HCT116 (cell line): ENCODE data around the gene DRGX. TPM values are rescaled to one million over a fixed set of nuclear protein-coding genes. Genes with fewer than 3 reads are reported as not detected.

ENCODE experiments used
- ATAC-seq: fragments of 200-7000 bp; cut with Tn5 transposase; 2 replicates; pipeline ENCODE4 v1.9.1; 2020; ENCODE audit warnings: mild to moderate bottlenecking, moderate library complexity
- BruUV-seq: library from RNA; stranded (reverse); fragments of 400-500 nt; replicated peaks from 2 replicates; lab custom pipeline; 2021; lab: Mats Ljungman, UMichigan
- CTCF ChIA-PET: fragments of 300-600 bp; sonication (Branson Sonifier 250); formaldehyde crosslinking; loops from one replicate; lab custom pipeline; 2021; ENCODE audit warnings: antibody characterized with exemption; lab: Charles Lee
- POLR2A ChIA-PET: fragments of 300-600, 350-600 bp; sonication (Branson Sonifier 250); formaldehyde crosslinking; loops from one replicate; lab custom pipeline; 2021; ENCODE audit warnings: antibody characterized with exemption; lab: Charles Lee
- RAD21 ChIA-PET, 2 experiments: fragments of 300-600 bp; sonication (Branson Sonifier 250); formaldehyde crosslinking; loops; one replicate each; lab custom pipeline; 2023; ENCODE audit warnings: low total read pairs in 2 of 2; ENCODE audit not compliant: uncharacterized antibody in 2 of 2, unreplicated experiment in 2 of 2, low non-redundant PET in 1 of 2; lab: Charles Lee
- DNase-seq: peaks from one replicate; pipeline ENCODE4 v3.0.0-alpha.2; 2010; ENCODE audit warnings: low read depth, low spot score
- H2AFZ ChIP-seq: fragments of 200-600 bp; shearing (Covaris generic), sonication (generic); 2 replicates; pipeline ENCODE4 v1.6.1; 2017; ENCODE audit warnings: low read depth, mixed run types, mixed read lengths, antibody characterized with exemption, low read length; ENCODE audit not compliant: poor library complexity, severe bottlenecking
- H3K27ac ChIP-seq: 2 replicates; pipeline ENCODE4 v1.5.1; 2012; ENCODE audit warnings: low read depth, low read length
- H3K27me3 ChIP-seq: fragments of 200-600 bp; sonication (generic); 2 replicates; pipeline ENCODE4 v1.6.1; 2016; ENCODE audit warnings: mixed run types, low read length, mixed read lengths; ENCODE audit not compliant: insufficient read depth
- H3K36me3 ChIP-seq, 2 experiments: fragments of 200-500 bp in 1 of 2; fragments of 200-600 bp in 1 of 2; sonication (Bioruptor generic) in 1 of 2; sonication (generic) in 1 of 2; 2 replicates each; pipeline versions ENCODE4 v1.5.1 to v1.6.1; 2014 to 2016; ENCODE audit warnings: low read length in 2 of 2, inconsistent platforms in 1 of 2, mixed read lengths in 1 of 2, mixed run types in 1 of 2; ENCODE audit not compliant: insufficient read depth in 2 of 2, control insufficient read depth in 1 of 2
- H3K4me1 ChIP-seq, 2 experiments: fragments of 200-600 bp in 1 of 2; sonication (generic) in 1 of 2; 2 replicates each; pipeline versions ENCODE4 v1.5.1 to v1.6.1; 2012 to 2017; ENCODE audit warnings: low read length in 2 of 2, inconsistent platforms in 1 of 2, mild to moderate bottlenecking in 1 of 2, mixed read lengths in 1 of 2, mixed run types in 1 of 2, moderate library complexity in 1 of 2; ENCODE audit not compliant: insufficient read depth in 2 of 2, control insufficient read depth in 1 of 2
- H3K4me2 ChIP-seq: fragments of 200-600 bp; sonication (generic); 2 replicates; pipeline ENCODE4 v1.6.1; 2017; ENCODE audit warnings: mixed run types, low read length, mixed read lengths
- H3K4me3 ChIP-seq, 2 experiments: fragments of 200-600 bp in 1 of 2; sonication (generic) in 1 of 2; replicated peaks in 1 of 2; 2 replicates each; pipeline ENCODE4 v1.5.1; 2011 to 2016; ENCODE audit warnings: low read length in 2 of 2, control low read depth in 1 of 2, low read depth in 1 of 2, mild to moderate bottlenecking in 1 of 2, mixed read lengths in 1 of 2, mixed run types in 1 of 2
- H3K79me2 ChIP-seq: fragments of 200-600 bp; sonication (generic); 2 replicates; pipeline ENCODE4 v1.6.1; 2017; ENCODE audit warnings: mild to moderate bottlenecking, mixed run types, low read length, moderate library complexity, mixed read lengths; ENCODE audit not compliant: insufficient read depth
- H3K9ac ChIP-seq: fragments of 200-600 bp; sonication (generic); 2 replicates; pipeline ENCODE4 v1.6.1; 2016; ENCODE audit warnings: low read length, mixed read lengths
- H3K9me2 ChIP-seq: fragments of 200-600 bp; sonication (generic), shearing (Covaris generic); 2 replicates; pipeline ENCODE4 v1.6.1; 2017; ENCODE audit warnings: mixed run types, mild to moderate bottlenecking, moderate library complexity; ENCODE audit not compliant: insufficient read depth
- H3K9me3 ChIP-seq, 2 experiments: fragments of 200-500 bp in 1 of 2; fragments of 200-600 bp in 1 of 2; sonication (Bioruptor generic) in 1 of 2; sonication (generic) in 1 of 2; 2 replicates each; pipeline ENCODE4 v1.6.1; 2014 to 2017; ENCODE audit warnings: low read length in 2 of 2, mixed read lengths in 2 of 2, inconsistent platforms in 1 of 2, low read depth in 1 of 2, mild to moderate bottlenecking in 1 of 2, mixed run types in 1 of 2, moderate library complexity in 1 of 2; ENCODE audit not compliant: control insufficient read depth in 1 of 2, insufficient read depth in 1 of 2
- H4K20me1 ChIP-seq: fragments of 200-600 bp; sonication (generic), shearing (Covaris generic); 2 replicates; pipeline ENCODE4 v1.6.1; 2017; ENCODE audit warnings: mixed run types, mild to moderate bottlenecking, moderate library complexity; ENCODE audit not compliant: insufficient read depth
- CBX3 ChIP-seq: IDR thresholded peaks from 2 replicates; pipeline ENCODE4 v1.6.1; 2012; ENCODE audit warnings: low read depth
- CEBPB ChIP-seq: IDR thresholded peaks from 2 replicates; pipeline ENCODE4 v1.6.1; 2012; ENCODE audit warnings: low read depth
- FOSL1 ChIP-seq: IDR thresholded peaks from 2 replicates; pipeline ENCODE4 v1.6.1; 2012; ENCODE audit warnings: low read depth
- POLR2AphosphoS5 ChIP-seq: IDR thresholded peaks from 2 replicates; pipeline ENCODE4 v1.6.1; 2011; ENCODE audit warnings: mild to moderate bottlenecking, low read depth, low read length, moderate library complexity
- RAD21 ChIP-seq: IDR thresholded peaks from 2 replicates; pipeline ENCODE4 v1.6.1; 2012; ENCODE audit warnings: low read depth, mild to moderate bottlenecking
- SP1 ChIP-seq: IDR thresholded peaks from 2 replicates; pipeline ENCODE4 v1.6.1; 2012; ENCODE audit warnings: low read depth
- YY1 ChIP-seq: IDR thresholded peaks from 2 replicates; pipeline ENCODE4 v1.6.1; 2011; ENCODE audit warnings: low read length, low read depth, moderate library complexity, mild to moderate bottlenecking; ENCODE audit not compliant: insufficient replicate concordance; ENCODE audit errors: extremely low read depth
- ZFX ChIP-seq: fragments of 450-650 bp; IDR thresholded peaks from 2 replicates; pipeline ENCODE4 v1.6.1; 2017
- ZNF274 ChIP-seq: fragments of 200-500 bp; sonication (Bioruptor generic); IDR thresholded peaks from 2 replicates; pipeline ENCODE4 v1.6.1; 2014; ENCODE audit warnings: mild to moderate bottlenecking, low read depth, low read length, inconsistent platforms
- intact Hi-C: fragments of 100-400 bp; cut with micrococcal nuclease; formaldehyde crosslinking; loops from 2 replicates; pipeline ENCODE4 v1.10.0; 2022
- total RNA-seq: library from RNA; stranded (reverse); gene quantifications from one replicate; pipeline ENCODE4 v1.2.1, GENCODE V29; 2021; ENCODE audit not compliant: unreplicated experiment
- TF ChIP-seq, protein P1 (sequence below), 3 experiments: fragments of 200-600 bp in 1 of 3; sonication (generic) in 1 of 3; IDR thresholded peaks in 2 of 3; conservative IDR thresholded peaks in 1 of 3; 2 replicates each; pipeline ENCODE4 v1.5.1; 2012 to 2017; ENCODE audit warnings: low read depth in 2 of 3, low read length in 2 of 3, antibody characterized with exemption in 1 of 3, borderline replicate concordance in 1 of 3, control low read depth in 1 of 3, mild to moderate bottlenecking in 1 of 3, mixed read lengths in 1 of 3, mixed run types in 1 of 3, moderate library complexity in 1 of 3; ENCODE audit not compliant: insufficient read depth in 1 of 3
- TF ChIP-seq, protein P2 (sequence below): IDR thresholded peaks from 2 replicates; pipeline ENCODE4 v1.6.1; 2011; ENCODE audit warnings: mild to moderate bottlenecking, low read length, moderate library complexity; ENCODE audit not compliant: insufficient replicate concordance; ENCODE audit errors: extremely low read depth
- TF ChIP-seq, protein P3 (sequence below): IDR thresholded peaks from 2 replicates; pipeline ENCODE4 v1.6.1; 2012
- TF ChIP-seq, protein P4 (sequence below): IDR thresholded peaks from 2 replicates; pipeline ENCODE4 v1.6.1; 2012; ENCODE audit warnings: low read depth

DRGX gene
- total RNA-seq, 1 experiment from 2014 or later, result not detected

DNA sequence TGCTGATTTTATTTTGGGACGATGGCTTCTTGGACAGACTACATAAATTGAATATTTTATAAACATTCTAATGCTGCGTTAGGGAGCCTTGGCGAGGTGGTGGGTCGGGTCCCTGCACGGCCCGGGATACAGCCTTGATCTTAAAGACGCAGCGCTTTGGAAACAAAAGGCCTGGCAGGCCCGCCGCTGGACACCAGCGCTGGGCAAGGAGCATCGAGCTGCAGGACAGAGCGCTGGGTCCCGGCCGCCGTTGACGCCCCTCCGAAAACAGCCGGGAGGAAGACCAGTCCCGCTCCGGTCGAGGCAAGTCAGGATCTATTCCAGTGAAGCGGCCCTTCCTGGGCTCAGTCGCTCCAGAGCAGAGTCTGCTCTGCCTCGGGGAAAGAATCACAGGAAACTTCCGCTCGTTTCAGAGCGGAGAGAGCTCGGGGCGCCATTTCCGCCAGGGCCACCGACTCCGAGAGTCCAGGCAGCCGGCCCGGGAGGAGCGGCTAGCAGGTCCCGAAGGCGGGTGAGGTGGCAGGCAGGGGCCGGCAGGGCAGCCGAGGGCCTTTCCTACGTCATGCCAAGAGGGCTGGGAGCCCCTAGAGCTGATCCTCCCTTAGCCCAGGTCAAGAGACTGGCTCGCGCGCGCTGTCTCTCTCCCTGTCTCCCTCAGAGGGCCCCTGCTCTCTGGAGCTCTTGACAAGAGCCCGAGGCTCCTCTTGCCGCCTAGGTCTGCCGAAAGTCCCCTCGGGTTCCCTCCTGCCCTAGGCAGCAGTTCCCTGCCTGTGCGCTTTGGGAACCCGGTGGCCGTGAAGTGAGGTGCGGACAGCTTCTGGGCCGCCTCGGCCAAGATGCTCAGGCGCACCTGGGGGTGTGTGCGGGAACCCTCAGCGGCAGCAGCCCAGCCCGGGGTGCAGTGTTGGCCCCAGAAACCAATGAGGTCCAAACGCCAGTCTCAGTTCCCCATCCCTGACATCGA is 1.4 kb upstream of the DRGX start:
- no peak for DNase-seq
- H2AFZ ChIP-seq, result no peak overlapping the region
- POLR2A ChIA-PET, result no interaction called here
- no peaks in the 10 kb centered on the region for H3K36me3 ChIP-seq
- H3K9me2 ChIP-seq, result no peaks in the 10 kb centered on the region
- CTCF ChIA-PET, result interaction anchor here (0.7 kb wide), 1 partner anchor 10 kb away, joined by 3 read pairs; no protein-coding TSS in a partner anchor
- RAD21 ChIA-PET, result no interaction called here
- peaks cover 38% of the 10 kb centered on the region for H3K27me3 ChIP-seq
- H3K9me3 ChIP-seq, result no peaks in the 10 kb centered on the region
- no TSS peak for BruUV-seq
- no peaks in the 10 kb centered on the region for H3K4me1 ChIP-seq
- no peaks in the 10 kb centered on the region for H3K79me2 ChIP-seq
- no peaks in the 10 kb centered on the region for H4K20me1 ChIP-seq
- no peak overlapping the region for H3K9ac ChIP-seq
- no peak for ATAC-seq
- no peak overlapping the region for H3K27ac ChIP-seq
- no peak overlapping the region for H3K4me2 ChIP-seq
- no peak overlapping the region for H3K4me3 ChIP-seq
- TF ChIP-seq, protein P1, sequence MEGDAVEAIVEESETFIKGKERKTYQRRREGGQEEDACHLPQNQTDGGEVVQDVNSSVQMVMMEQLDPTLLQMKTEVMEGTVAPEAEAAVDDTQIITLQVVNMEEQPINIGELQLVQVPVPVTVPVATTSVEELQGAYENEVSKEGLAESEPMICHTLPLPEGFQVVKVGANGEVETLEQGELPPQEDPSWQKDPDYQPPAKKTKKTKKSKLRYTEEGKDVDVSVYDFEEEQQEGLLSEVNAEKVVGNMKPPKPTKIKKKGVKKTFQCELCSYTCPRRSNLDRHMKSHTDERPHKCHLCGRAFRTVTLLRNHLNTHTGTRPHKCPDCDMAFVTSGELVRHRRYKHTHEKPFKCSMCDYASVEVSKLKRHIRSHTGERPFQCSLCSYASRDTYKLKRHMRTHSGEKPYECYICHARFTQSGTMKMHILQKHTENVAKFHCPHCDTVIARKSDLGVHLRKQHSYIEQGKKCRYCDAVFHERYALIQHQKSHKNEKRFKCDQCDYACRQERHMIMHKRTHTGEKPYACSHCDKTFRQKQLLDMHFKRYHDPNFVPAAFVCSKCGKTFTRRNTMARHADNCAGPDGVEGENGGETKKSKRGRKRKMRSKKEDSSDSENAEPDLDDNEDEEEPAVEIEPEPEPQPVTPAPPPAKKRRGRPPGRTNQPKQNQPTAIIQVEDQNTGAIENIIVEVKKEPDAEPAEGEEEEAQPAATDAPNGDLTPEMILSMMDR (IDR thresholded peaks at IDR 0.05 in 2 of 3, conservative IDR thresholded peaks at IDR 0.05 in 1 of 3; ENCODE audit: borderline replicate concordance in 1 of 3, insufficient read depth in 1 of 3, low read depth in 2 of 3, low read length in 2 of 3), result no peak
- TF ChIP-seq RAD21 (no peak), ZNF274 (no peak), CEBPB (no peak), ZFX (no peak), FOSL1 (no peak), SP1 (no peak), CBX3 (no peak), YY1 (no peak), POLR2AphosphoS5 (no peak)
- TF ChIP-seq, protein P2, sequence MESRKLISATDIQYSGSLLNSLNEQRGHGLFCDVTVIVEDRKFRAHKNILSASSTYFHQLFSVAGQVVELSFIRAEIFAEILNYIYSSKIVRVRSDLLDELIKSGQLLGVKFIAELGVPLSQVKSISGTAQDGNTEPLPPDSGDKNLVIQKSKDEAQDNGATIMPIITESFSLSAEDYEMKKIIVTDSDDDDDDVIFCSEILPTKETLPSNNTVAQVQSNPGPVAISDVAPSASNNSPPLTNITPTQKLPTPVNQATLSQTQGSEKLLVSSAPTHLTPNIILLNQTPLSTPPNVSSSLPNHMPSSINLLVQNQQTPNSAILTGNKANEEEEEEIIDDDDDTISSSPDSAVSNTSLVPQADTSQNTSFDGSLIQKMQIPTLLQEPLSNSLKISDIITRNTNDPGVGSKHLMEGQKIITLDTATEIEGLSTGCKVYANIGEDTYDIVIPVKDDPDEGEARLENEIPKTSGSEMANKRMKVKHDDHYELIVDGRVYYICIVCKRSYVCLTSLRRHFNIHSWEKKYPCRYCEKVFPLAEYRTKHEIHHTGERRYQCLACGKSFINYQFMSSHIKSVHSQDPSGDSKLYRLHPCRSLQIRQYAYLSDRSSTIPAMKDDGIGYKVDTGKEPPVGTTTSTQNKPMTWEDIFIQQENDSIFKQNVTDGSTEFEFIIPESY, result no peak
- TF ChIP-seq, protein P3, sequence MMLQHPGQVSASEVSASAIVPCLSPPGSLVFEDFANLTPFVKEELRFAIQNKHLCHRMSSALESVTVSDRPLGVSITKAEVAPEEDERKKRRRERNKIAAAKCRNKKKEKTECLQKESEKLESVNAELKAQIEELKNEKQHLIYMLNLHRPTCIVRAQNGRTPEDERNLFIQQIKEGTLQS, result no peak
- TF ChIP-seq, protein P4, sequence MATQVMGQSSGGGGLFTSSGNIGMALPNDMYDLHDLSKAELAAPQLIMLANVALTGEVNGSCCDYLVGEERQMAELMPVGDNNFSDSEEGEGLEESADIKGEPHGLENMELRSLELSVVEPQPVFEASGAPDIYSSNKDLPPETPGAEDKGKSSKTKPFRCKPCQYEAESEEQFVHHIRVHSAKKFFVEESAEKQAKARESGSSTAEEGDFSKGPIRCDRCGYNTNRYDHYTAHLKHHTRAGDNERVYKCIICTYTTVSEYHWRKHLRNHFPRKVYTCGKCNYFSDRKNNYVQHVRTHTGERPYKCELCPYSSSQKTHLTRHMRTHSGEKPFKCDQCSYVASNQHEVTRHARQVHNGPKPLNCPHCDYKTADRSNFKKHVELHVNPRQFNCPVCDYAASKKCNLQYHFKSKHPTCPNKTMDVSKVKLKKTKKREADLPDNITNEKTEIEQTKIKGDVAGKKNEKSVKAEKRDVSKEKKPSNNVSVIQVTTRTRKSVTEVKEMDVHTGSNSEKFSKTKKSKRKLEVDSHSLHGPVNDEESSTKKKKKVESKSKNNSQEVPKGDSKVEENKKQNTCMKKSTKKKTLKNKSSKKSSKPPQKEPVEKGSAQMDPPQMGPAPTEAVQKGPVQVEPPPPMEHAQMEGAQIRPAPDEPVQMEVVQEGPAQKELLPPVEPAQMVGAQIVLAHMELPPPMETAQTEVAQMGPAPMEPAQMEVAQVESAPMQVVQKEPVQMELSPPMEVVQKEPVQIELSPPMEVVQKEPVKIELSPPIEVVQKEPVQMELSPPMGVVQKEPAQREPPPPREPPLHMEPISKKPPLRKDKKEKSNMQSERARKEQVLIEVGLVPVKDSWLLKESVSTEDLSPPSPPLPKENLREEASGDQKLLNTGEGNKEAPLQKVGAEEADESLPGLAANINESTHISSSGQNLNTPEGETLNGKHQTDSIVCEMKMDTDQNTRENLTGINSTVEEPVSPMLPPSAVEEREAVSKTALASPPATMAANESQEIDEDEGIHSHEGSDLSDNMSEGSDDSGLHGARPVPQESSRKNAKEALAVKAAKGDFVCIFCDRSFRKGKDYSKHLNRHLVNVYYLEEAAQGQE, result no peak
- TF ChIP-seq, all 23 proteins: peak for 0
- intact Hi-C loops, result no loop called here
